ENCODE measurements around the gene ZNF407. TPM values are rescaled to one million over a fixed set of nuclear protein-coding genes. Genes with fewer than 3 reads are reported as not detected.

ZNF407 gene
- total and polyA plus RNA-seq, 2 experiments from 2014 or later = 2.1 to 10.4 TPM

DNA sequence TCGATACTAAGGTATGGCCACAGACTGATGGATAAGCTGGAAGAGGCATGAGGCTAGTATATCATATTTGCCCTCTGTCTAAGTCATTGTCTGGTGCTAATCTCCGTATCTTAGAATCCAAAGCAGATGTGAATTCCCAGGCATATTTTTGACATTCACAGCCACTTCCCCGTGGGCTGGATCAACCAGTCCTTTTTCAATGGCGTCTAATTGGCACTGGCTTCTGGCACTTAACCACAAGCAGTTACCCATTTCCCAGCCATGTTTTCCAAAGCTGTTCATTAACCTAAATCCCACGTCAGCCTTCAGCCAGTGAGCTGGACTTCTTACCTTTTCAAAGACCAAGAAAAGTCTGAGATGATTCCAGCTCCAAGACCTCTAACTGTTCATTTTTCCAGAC, 20.7 kb upstream of the ZNF407 start:
- peaks cover 10% of the 10 kb centered on the region for H3K27me3 Mint-ChIP-seq (ENCODE audit: insufficient read depth, low read depth, poor library complexity)
- H3K9me2 ChIP-seq (ENCODE audit: insufficient read depth) = no peaks in the 10 kb centered on the region
- H3F3A ChIP-seq (replicated peaks; ENCODE audit: low read depth) = no peaks in the 10 kb centered on the region
- no peak overlapping the region for H3K4me2 ChIP-seq
- peaks cover 8% of the 10 kb centered on the region; the same call in 1 of the 2 replicates for H3K4me1 ChIP-seq (ENCODE audit: insufficient read depth)
- TF ChIP-seq EZH2 (IDR thresholded peaks at IDR 0.05; ENCODE audit: low read depth, unreplicated experiment) = no peak
- no peak for TF ChIP-seq CREB1 (CRISPR knock-in tag; IDR thresholded peaks at IDR 0.05; ENCODE audit: low read depth)
- no peak for TF ChIP-seq EZH2phosphoT487 (IDR thresholded peaks at IDR 0.05; ENCODE audit: unreplicated experiment)
- no peak for TF ChIP-seq POLR2AphosphoS5 (IDR thresholded peaks at IDR 0.05; ENCODE audit: low read depth)
- TF ChIP-seq JUNB (IDR thresholded peaks at IDR 0.05; ENCODE audit: unreplicated experiment) = no peak
- TF ChIP-seq ZNF331 (CRISPR knock-in tag; IDR thresholded peaks at IDR 0.05; ENCODE audit: low read depth) = no peak
- TF ChIP-seq, protein P1, sequence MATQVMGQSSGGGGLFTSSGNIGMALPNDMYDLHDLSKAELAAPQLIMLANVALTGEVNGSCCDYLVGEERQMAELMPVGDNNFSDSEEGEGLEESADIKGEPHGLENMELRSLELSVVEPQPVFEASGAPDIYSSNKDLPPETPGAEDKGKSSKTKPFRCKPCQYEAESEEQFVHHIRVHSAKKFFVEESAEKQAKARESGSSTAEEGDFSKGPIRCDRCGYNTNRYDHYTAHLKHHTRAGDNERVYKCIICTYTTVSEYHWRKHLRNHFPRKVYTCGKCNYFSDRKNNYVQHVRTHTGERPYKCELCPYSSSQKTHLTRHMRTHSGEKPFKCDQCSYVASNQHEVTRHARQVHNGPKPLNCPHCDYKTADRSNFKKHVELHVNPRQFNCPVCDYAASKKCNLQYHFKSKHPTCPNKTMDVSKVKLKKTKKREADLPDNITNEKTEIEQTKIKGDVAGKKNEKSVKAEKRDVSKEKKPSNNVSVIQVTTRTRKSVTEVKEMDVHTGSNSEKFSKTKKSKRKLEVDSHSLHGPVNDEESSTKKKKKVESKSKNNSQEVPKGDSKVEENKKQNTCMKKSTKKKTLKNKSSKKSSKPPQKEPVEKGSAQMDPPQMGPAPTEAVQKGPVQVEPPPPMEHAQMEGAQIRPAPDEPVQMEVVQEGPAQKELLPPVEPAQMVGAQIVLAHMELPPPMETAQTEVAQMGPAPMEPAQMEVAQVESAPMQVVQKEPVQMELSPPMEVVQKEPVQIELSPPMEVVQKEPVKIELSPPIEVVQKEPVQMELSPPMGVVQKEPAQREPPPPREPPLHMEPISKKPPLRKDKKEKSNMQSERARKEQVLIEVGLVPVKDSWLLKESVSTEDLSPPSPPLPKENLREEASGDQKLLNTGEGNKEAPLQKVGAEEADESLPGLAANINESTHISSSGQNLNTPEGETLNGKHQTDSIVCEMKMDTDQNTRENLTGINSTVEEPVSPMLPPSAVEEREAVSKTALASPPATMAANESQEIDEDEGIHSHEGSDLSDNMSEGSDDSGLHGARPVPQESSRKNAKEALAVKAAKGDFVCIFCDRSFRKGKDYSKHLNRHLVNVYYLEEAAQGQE (IDR thresholded peaks at IDR 0.05; ENCODE audit: unreplicated experiment) = no peak
- TF ChIP-seq, protein P2, sequence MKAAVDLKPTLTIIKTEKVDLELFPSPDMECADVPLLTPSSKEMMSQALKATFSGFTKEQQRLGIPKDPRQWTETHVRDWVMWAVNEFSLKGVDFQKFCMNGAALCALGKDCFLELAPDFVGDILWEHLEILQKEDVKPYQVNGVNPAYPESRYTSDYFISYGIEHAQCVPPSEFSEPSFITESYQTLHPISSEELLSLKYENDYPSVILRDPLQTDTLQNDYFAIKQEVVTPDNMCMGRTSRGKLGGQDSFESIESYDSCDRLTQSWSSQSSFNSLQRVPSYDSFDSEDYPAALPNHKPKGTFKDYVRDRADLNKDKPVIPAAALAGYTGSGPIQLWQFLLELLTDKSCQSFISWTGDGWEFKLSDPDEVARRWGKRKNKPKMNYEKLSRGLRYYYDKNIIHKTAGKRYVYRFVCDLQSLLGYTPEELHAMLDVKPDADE (IDR thresholded peaks at IDR 0.05) = no peak
- no peaks in the 10 kb centered on the region for H3K36me3 ChIP-seq (ENCODE audit: insufficient read depth)
- no peak overlapping the region for H3K4me3 Mint-ChIP-seq
- peaks cover 14% of the 10 kb centered on the region for H3K4me1 Mint-ChIP-seq
- H3K36me3 Mint-ChIP-seq (ENCODE audit: low read depth) = no peaks in the 10 kb centered on the region
- ATAC-seq = no peak
- no peaks in the 10 kb centered on the region for H4K20me1 ChIP-seq (replicated peaks; ENCODE audit: insufficient read depth)
- DNase-seq (ENCODE audit: low spot score) = no peak
- H2AFZ ChIP-seq = no peak overlapping the region
- H3K27ac Mint-ChIP-seq = no peak overlapping the region
- H3K4me3 ChIP-seq = no peak overlapping the region
- no peaks in the 10 kb centered on the region for H3K79me2 ChIP-seq (replicated peaks; ENCODE audit: insufficient read depth)
- no peaks in the 10 kb centered on the region for H3K9me3 Mint-ChIP-seq
- H3K27me3 ChIP-seq (ENCODE audit: insufficient read depth) = peaks cover 2% of the 10 kb centered on the region; the same call in 1 of the 2 replicates
- H3K27ac ChIP-seq (ENCODE audit: low read depth) = no peak overlapping the region

DNA sequence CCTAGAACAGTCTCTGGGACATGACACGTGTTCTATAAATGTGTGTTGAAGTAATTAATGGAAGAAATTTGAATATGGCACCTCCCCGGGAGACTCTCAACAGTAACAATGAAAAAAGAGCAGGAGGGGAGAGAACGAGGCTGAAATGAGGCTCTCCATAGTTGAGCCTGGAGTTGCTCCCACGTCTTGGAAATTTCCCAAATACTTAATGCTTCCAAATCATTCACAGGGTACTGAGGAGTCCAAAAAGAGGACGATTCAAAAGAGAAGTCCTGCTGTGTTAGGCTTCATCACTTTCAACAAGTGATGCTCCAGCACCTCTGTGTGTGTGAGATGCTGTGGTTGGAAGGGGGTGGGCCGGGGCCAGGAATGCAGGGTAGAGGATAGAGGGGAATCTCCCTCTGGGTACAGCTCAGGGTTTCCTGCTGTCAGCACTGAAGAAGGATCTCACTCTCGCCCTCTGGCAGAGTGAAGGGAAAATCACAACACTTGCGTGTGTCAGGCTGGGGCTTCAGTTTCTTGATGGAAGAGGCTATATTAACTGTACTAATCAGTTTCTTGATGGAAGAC, 18.1 kb upstream of the ZNF407 start:
- Histone ChIP-seq H3K36me3 (ENCODE audit: insufficient read depth) (no peaks in the 10 kb centered on the region), H3K9me2 (ENCODE audit: insufficient read depth) (no peaks in the 10 kb centered on the region), H4K20me1 (replicated peaks; ENCODE audit: insufficient read depth) (no peaks in the 10 kb centered on the region), H3K4me2 (peak overlapping the region; percentile 59), H3K4me1 (ENCODE audit: insufficient read depth) (peaks cover 8% of the 10 kb centered on the region; the same call in 1 of the 2 replicates), H3K27me3 (ENCODE audit: insufficient read depth) (peaks cover 22% of the 10 kb centered on the region), H2AFZ (peak overlapping the region; percentile 86), H3K4me3 (no peak overlapping the region), H3K27ac (ENCODE audit: low read depth) (no peak overlapping the region), H3F3A (replicated peaks; ENCODE audit: low read depth) (no peaks in the 10 kb centered on the region), H3K79me2 (replicated peaks; ENCODE audit: insufficient read depth) (no peaks in the 10 kb centered on the region)
- TF ChIP-seq JUNB (IDR thresholded peaks at IDR 0.05; ENCODE audit: unreplicated experiment) = no peak
- TF ChIP-seq, protein P3, sequence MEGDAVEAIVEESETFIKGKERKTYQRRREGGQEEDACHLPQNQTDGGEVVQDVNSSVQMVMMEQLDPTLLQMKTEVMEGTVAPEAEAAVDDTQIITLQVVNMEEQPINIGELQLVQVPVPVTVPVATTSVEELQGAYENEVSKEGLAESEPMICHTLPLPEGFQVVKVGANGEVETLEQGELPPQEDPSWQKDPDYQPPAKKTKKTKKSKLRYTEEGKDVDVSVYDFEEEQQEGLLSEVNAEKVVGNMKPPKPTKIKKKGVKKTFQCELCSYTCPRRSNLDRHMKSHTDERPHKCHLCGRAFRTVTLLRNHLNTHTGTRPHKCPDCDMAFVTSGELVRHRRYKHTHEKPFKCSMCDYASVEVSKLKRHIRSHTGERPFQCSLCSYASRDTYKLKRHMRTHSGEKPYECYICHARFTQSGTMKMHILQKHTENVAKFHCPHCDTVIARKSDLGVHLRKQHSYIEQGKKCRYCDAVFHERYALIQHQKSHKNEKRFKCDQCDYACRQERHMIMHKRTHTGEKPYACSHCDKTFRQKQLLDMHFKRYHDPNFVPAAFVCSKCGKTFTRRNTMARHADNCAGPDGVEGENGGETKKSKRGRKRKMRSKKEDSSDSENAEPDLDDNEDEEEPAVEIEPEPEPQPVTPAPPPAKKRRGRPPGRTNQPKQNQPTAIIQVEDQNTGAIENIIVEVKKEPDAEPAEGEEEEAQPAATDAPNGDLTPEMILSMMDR (conservative IDR thresholded peaks at IDR 0.05; ENCODE audit: low read depth in 2 of 2) = peak; percentile 29 to 35; a peak in 3 of 4 replicates
- ATAC-seq (peak; percentile 96), DNase-seq (ENCODE audit: low spot score) (peak; percentile 59)
- peaks cover 14% of the 10 kb centered on the region for H3K27me3 Mint-ChIP-seq (ENCODE audit: insufficient read depth, low read depth, poor library complexity)
- H3K9me3 Mint-ChIP-seq = no peaks in the 10 kb centered on the region
- peaks cover 14% of the 10 kb centered on the region for H3K4me1 Mint-ChIP-seq
- H3K27ac Mint-ChIP-seq = no peak overlapping the region; the same call in 1 of the 2 replicates
- no peak overlapping the region for H3K4me3 Mint-ChIP-seq
- no peaks in the 10 kb centered on the region for H3K36me3 Mint-ChIP-seq (ENCODE audit: low read depth)
